ENCODE results near the gene AUP1. TPM values are rescaled to one million over a fixed set of nuclear protein-coding genes. Genes with fewer than 3 reads are reported as not detected.
A peak's percentile ranks its signal among the peaks of the same experiment; 100 is the strongest.

AUP1 gene
- total RNA-seq (ENCODE audit: unreplicated experiment) = 117 TPM
- long read RNA-seq, transcript AUP1-204 (11 exons, 1,645 nt) = minor isoform, 17 of 104 reads
- long read RNA-seq, transcript AUP1-201 (12 exons, 1,695 nt) = major isoform, 48 of 104 reads
- long read RNA-seq, partial matches to known transcripts = 12 of 104 reads
- long read RNA-seq, other reads (novel, unspliced or antisense) = 23 of 104 reads

GRCh38 chr2:74529357-74530238 is at the start of gene AUP1, which contains the start of gene HTRA2:
Gene AUP1 (minus strand): TSS chr2:74529706. CDS start chr2:74529629, 77 bp downstream.
Gene HTRA2 (plus strand): TSS chr2:74529933. CDS start chr2:74530007, 74 bp downstream.
- peak; percentile 96 for DNase-seq (ENCODE audit: low spot score)
- Mint-ChIP-seq H3K27ac (ENCODE audit: unreplicated experiment) (peak within 1 kb of the TSS; percentile 96), H3K36me3 (ENCODE audit: low read depth, unreplicated experiment) (peaks cover 43% of the 10 kb centered on the region), H3K9me3 (ENCODE audit: unreplicated experiment) (no peaks in the 10 kb centered on the region), H3K4me3 (ENCODE audit: unreplicated experiment) (peak within 1 kb of the TSS; percentile 98), H3K4me1 (ENCODE audit: unreplicated experiment) (peaks cover 26% of the 10 kb centered on the region), H3K27me3 (ENCODE audit: unreplicated experiment) (peaks cover 12% of the 10 kb centered on the region)
- no peak for TF ChIP-seq CTCF (IDR thresholded peaks at IDR 0.05; ENCODE audit: unreplicated experiment)

- no peak overlapping the region for H3K27ac Mint-ChIP-seq (ENCODE audit: unreplicated experiment)
- no peak overlapping the region for H3K4me3 Mint-ChIP-seq (ENCODE audit: unreplicated experiment)
- H3K9me3 Mint-ChIP-seq (ENCODE audit: unreplicated experiment) = no peaks in the 10 kb centered on the region
- no peak for DNase-seq (ENCODE audit: low spot score)
- TF ChIP-seq CTCF (IDR thresholded peaks at IDR 0.05; ENCODE audit: unreplicated experiment) = no peak
- H3K4me1 Mint-ChIP-seq (ENCODE audit: unreplicated experiment) = peaks cover 29% of the 10 kb centered on the region
- no peaks in the 10 kb centered on the region for H3K36me3 Mint-ChIP-seq (ENCODE audit: low read depth, unreplicated experiment)
- no peaks in the 10 kb centered on the region for H3K27me3 Mint-ChIP-seq (ENCODE audit: unreplicated experiment)
Observed at GRCh38 chr2:74578408-74578807, 48.9 kb upstream of the AUP1 start.

- Mint-ChIP-seq H3K36me3 (ENCODE audit: low read depth, unreplicated experiment) (no peaks in the 10 kb centered on the region), H3K4me3 (ENCODE audit: unreplicated experiment) (no peak overlapping the region), H3K27me3 (ENCODE audit: unreplicated experiment) (no peaks in the 10 kb centered on the region), H3K9me3 (ENCODE audit: unreplicated experiment) (no peaks in the 10 kb centered on the region), H3K4me1 (ENCODE audit: unreplicated experiment) (peaks cover 29% of the 10 kb centered on the region), H3K27ac (ENCODE audit: unreplicated experiment) (peak overlapping the region; percentile 12)
- no peak for TF ChIP-seq CTCF (IDR thresholded peaks at IDR 0.05; ENCODE audit: unreplicated experiment)
- DNase-seq (ENCODE audit: low spot score) = no peak
Observed at GRCh38 chr2:74577448-74577847, 47.9 kb upstream of the AUP1 start.

GRCh38 chr2:74576863-74577229 is 47.3 kb upstream of the AUP1 start:
- no peak for TF ChIP-seq CTCF (IDR thresholded peaks at IDR 0.05; ENCODE audit: unreplicated experiment)
- no peak for DNase-seq (ENCODE audit: low spot score)
- peaks cover 29% of the 10 kb centered on the region for H3K4me1 Mint-ChIP-seq (ENCODE audit: unreplicated experiment)
- H3K27ac Mint-ChIP-seq (ENCODE audit: unreplicated experiment) = no peak overlapping the region
- H3K36me3 Mint-ChIP-seq (ENCODE audit: low read depth, unreplicated experiment) = no peaks in the 10 kb centered on the region
- no peaks in the 10 kb centered on the region for H3K9me3 Mint-ChIP-seq (ENCODE audit: unreplicated experiment)
- H3K4me3 Mint-ChIP-seq (ENCODE audit: unreplicated experiment) = no peak overlapping the region
- H3K27me3 Mint-ChIP-seq (ENCODE audit: unreplicated experiment) = no peaks in the 10 kb centered on the region
